ENCODE data around the gene ALOX5AP.

DNA sequence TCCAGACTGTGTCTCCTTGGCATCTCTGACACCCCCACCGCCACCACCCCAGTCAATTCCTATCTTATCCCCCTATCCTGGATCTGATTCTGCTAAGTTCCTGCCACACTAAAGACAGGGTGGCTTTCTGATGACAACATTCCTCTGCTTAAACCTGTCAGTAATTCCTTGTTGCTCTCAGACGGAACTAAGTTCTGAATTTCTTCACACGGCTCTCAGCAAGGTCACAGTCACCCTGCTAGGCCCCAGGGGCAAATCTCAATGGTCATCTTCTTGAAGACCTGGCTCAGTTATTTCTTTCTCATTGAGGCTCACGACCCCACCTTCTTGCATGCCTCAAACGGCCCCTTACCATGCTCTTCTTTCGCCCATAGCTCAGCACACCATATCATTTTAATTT, 7.6 kb downstream of the ALOX5AP start:
- TF ChIP-seq, protein P1, sequence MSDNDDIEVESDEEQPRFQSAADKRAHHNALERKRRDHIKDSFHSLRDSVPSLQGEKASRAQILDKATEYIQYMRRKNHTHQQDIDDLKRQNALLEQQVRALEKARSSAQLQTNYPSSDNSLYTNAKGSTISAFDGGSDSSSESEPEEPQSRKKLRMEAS (CRISPR knock-in tag; IDR thresholded peaks at IDR 0.05): no peak
- TF ChIP-seq JUN (CRISPR knock-in tag; IDR thresholded peaks at IDR 0.05) (no peak), NFYB (CRISPR knock-in tag; conservative IDR thresholded peaks at IDR 0.05; ENCODE audit: low read depth) (no peak), NR2C2 (CRISPR knock-in tag; IDR thresholded peaks at IDR 0.05) (no peak)
- TF ChIP-seq, protein P2, sequence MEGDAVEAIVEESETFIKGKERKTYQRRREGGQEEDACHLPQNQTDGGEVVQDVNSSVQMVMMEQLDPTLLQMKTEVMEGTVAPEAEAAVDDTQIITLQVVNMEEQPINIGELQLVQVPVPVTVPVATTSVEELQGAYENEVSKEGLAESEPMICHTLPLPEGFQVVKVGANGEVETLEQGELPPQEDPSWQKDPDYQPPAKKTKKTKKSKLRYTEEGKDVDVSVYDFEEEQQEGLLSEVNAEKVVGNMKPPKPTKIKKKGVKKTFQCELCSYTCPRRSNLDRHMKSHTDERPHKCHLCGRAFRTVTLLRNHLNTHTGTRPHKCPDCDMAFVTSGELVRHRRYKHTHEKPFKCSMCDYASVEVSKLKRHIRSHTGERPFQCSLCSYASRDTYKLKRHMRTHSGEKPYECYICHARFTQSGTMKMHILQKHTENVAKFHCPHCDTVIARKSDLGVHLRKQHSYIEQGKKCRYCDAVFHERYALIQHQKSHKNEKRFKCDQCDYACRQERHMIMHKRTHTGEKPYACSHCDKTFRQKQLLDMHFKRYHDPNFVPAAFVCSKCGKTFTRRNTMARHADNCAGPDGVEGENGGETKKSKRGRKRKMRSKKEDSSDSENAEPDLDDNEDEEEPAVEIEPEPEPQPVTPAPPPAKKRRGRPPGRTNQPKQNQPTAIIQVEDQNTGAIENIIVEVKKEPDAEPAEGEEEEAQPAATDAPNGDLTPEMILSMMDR (IDR thresholded peaks at IDR 0.05): no peak
